ENCODE data around the gene SNX17. TPM values are rescaled to one million over a fixed set of nuclear protein-coding genes. Genes with fewer than 3 reads are reported as not detected.

SNX17 gene
- polyA plus RNA-seq, 3 donors: 86.6 to 338 (median 291) TPM

GRCh38 chr2:27323596-27324285 is 46.7 kb upstream of the SNX17 start:
- peak overlapping the region; percentile 96 to 99 (median 98) for H3K27ac Mint-ChIP-seq
- TF ChIP-seq CTCF (IDR thresholded peaks at IDR 0.05): no peak
- no peaks in the 10 kb centered on the region for H3K27me3 ChIP-seq (ENCODE audit: control insufficient read depth in 2 of 2, insufficient read depth in 2 of 2, low read length in 2 of 2)
- H3K27ac ChIP-seq (ENCODE audit: low read depth in 1 of 2, low read length in 2 of 2): peak overlapping the region in 1 of 2 donors; percentile 94
- H3K4me2 ChIP-seq (replicated peaks; ENCODE audit: extremely low read depth, low read length, poor library complexity, severe bottlenecking): peak overlapping the region; percentile 95
- peaks cover 28% of the 10 kb centered on the region for H3K79me2 ChIP-seq (ENCODE audit: insufficient read depth, low read length)
- no peaks in the 10 kb centered on the region for H3K9me3 Mint-ChIP-seq
- no peaks in the 10 kb centered on the region for H3K9me3 ChIP-seq (replicated peaks in 1 of 2; ENCODE audit: control insufficient read depth in 1 of 2, insufficient read depth in 1 of 2, low read length in 2 of 2)
- peaks cover 23 to 28% of the 10 kb centered on the region in 2 donors for H3K36me3 Mint-ChIP-seq
- H4K20me1 ChIP-seq (ENCODE audit: insufficient read depth, low read length): no peaks in the 10 kb centered on the region
- H3K4me3 ChIP-seq (replicated peaks in 1 of 3; ENCODE audit: low read depth in 2 of 3, low read length in 3 of 3): peak overlapping the region; percentile 80 to 97 (median 88)
- 38% methylated on average over 1 of the region's 5 CpGs for WGBS (ENCODE audit: insufficient coverage)
- peak overlapping the region; percentile 84 for H3K9ac ChIP-seq (ENCODE audit: insufficient read depth, low read length, poor library complexity, severe bottlenecking)
- peaks cover 32% of the 10 kb centered on the region for H3K4me1 Mint-ChIP-seq
- peak overlapping the region; percentile 90 to 97 for H3K4me3 Mint-ChIP-seq
- H3K36me3 ChIP-seq (replicated peaks in 1 of 2; ENCODE audit: control insufficient read depth in 1 of 2, insufficient read depth in 2 of 2, low read length in 2 of 2): peaks cover 24 to 34% of the 10 kb centered on the region in 2 donors
- H3K4me1 ChIP-seq (ENCODE audit: control insufficient read depth in 1 of 2, insufficient read depth in 2 of 2, low read length in 2 of 2): peaks cover 17 to 20% of the 10 kb centered on the region in 2 donors
- no peak for DNase-seq
- intact Hi-C loops (cut with micrococcal nuclease): no loop called here
- peak overlapping the region; percentile 93 for H2AFZ ChIP-seq (ENCODE audit: insufficient read depth, low read depth, low read length, poor library complexity, severe bottlenecking)
- no peaks in the 10 kb centered on the region for H3K27me3 Mint-ChIP-seq (ENCODE audit: low read depth in 3 of 3)

GRCh38 chr2:27324720-27325119 is 45.7 kb upstream of the SNX17 start:
- Histone ChIP-seq H3K9ac (ENCODE audit: insufficient read depth, low read length, poor library complexity, severe bottlenecking) (no peak overlapping the region), H3K4me2 (replicated peaks; ENCODE audit: extremely low read depth, low read length, poor library complexity, severe bottlenecking) (no peak overlapping the region), H3K36me3 (replicated peaks in 1 of 2; ENCODE audit: control insufficient read depth in 1 of 2, insufficient read depth in 2 of 2, low read length in 2 of 2) (peaks cover 34 to 44% of the 10 kb centered on the region in 2 donors), H3K9me3 (replicated peaks in 1 of 2; ENCODE audit: control insufficient read depth in 1 of 2, insufficient read depth in 1 of 2, low read length in 2 of 2) (no peaks in the 10 kb centered on the region), H3K27ac (ENCODE audit: low read depth in 1 of 2, low read length in 2 of 2) (no peak overlapping the region), H3K27me3 (ENCODE audit: control insufficient read depth in 2 of 2, insufficient read depth in 2 of 2, low read length in 2 of 2) (no peaks in the 10 kb centered on the region), H4K20me1 (ENCODE audit: insufficient read depth, low read length) (no peaks in the 10 kb centered on the region), H3K79me2 (ENCODE audit: insufficient read depth, low read length) (peaks cover 28% of the 10 kb centered on the region), H3K4me3 (replicated peaks in 1 of 3; ENCODE audit: low read depth in 2 of 3, low read length in 3 of 3) (no peak overlapping the region), H3K4me1 (ENCODE audit: control insufficient read depth in 1 of 2, insufficient read depth in 2 of 2, low read length in 2 of 2) (peaks cover 17 to 20% of the 10 kb centered on the region in 2 donors), H2AFZ (ENCODE audit: insufficient read depth, low read depth, low read length, poor library complexity, severe bottlenecking) (no peak overlapping the region)
- no peak for TF ChIP-seq CTCF (IDR thresholded peaks at IDR 0.05)
- 11% methylated on average over 5 of the region's 5 CpGs for WGBS (ENCODE audit: insufficient coverage)
- no peak overlapping the region for H3K4me3 Mint-ChIP-seq
- H3K36me3 Mint-ChIP-seq: peaks cover 33 to 38% of the 10 kb centered on the region in 2 donors
- H3K27ac Mint-ChIP-seq: peak overlapping the region in 1 of 7 donors; percentile 48
- DNase-seq: no peak
- peaks cover 32% of the 10 kb centered on the region for H3K4me1 Mint-ChIP-seq
- H3K9me3 Mint-ChIP-seq: no peaks in the 10 kb centered on the region
- H3K27me3 Mint-ChIP-seq (ENCODE audit: low read depth in 3 of 3): no peaks in the 10 kb centered on the region
- intact Hi-C loops (cut with micrococcal nuclease): no loop called here
